Stimulated activated CD8-positive, alpha-beta memory T cell treated with anti-CD3 and anti-CD28 coated beads, Interleukin-15, amount 100 ng/mL, for 1 hour (primary cell): ENCODE data around the gene DEAF1.
"Not testable (repeated sequence)": the region's sequence is repeated elsewhere in the genome, so short reads cannot be mapped to it uniquely, and the experiment has no call there.

Experiments used
- DNase-seq: peaks from one replicate; pipeline ENCODE4 v3.0.0-alpha.2; 2020; ENCODE audit warnings: low read depth

The DEAF1 gene

GRCh38 chr11:701741-702461, 6.9 kb upstream of the DEAF1 start:
- DNase-seq = no peak

GRCh38 chr11:699753-700152, 4.7 kb upstream of the DEAF1 start:
- no peak for DNase-seq

- DNase-seq = no peak
These were observed 4.1 kb upstream of the DEAF1 start for GRCh38 chr11:699116-699508.

- no peak for DNase-seq
These were observed 3.6 kb upstream of the DEAF1 start for GRCh38 chr11:698493-699115.

- DNase-seq = no peak
These were observed 2.8 kb upstream of the DEAF1 start for GRCh38 chr11:697811-698311.

GRCh38 chr11:696955-697491, 2.0 kb upstream of the DEAF1 start:
- DNase-seq = no peak

- peak; percentile 90 for DNase-seq
These were observed 671 bp upstream of the DEAF1 start, which contains the start of gene TMEM80 for GRCh38 chr11:695538-696248. TSS of gene TMEM80 (plus strand) at chr11:695816. CDS start at chr11:695828, 12 bp downstream.

- no peak for DNase-seq
These were observed 191 bp upstream of the DEAF1 start for GRCh38 chr11:695288-695537.

GRCh38 chr11:693887-694562, 997 bp downstream of the DEAF1 start:
- DNase-seq = no peak

GRCh38 chr11:693415-693831, 1.6 kb downstream of the DEAF1 start:
- no peak for DNase-seq

- DNase-seq = no peak
These were observed 2.1 kb downstream of the DEAF1 start for GRCh38 chr11:692824-693414.

- DNase-seq = no peak
These were observed 3.1 kb downstream of the DEAF1 start for GRCh38 chr11:691710-692590.

GRCh38 chr11:690738-691633, 4.0 kb downstream of the DEAF1 start:
- DNase-seq = no peak

GRCh38 chr11:690244-690643, 4.8 kb downstream of the DEAF1 start:
- not testable (repeated sequence) for DNase-seq

- DNase-seq = no peak
These were observed 5.4 kb downstream of the DEAF1 start for GRCh38 chr11:689625-690024.

GRCh38 chr11:688681-689080, 6.3 kb downstream of the DEAF1 start:
- no peak for DNase-seq

GRCh38 chr11:687751-688150, 7.3 kb downstream of the DEAF1 start:
- DNase-seq = no peak

- DNase-seq = no peak
These were observed 8.4 kb downstream of the DEAF1 start for GRCh38 chr11:686451-687243.

GRCh38 chr11:680970-681369, 14.1 kb downstream of the DEAF1 start:
- DNase-seq = no peak
